ENCODE data around the gene USP47.

USP47 gene

DNA sequence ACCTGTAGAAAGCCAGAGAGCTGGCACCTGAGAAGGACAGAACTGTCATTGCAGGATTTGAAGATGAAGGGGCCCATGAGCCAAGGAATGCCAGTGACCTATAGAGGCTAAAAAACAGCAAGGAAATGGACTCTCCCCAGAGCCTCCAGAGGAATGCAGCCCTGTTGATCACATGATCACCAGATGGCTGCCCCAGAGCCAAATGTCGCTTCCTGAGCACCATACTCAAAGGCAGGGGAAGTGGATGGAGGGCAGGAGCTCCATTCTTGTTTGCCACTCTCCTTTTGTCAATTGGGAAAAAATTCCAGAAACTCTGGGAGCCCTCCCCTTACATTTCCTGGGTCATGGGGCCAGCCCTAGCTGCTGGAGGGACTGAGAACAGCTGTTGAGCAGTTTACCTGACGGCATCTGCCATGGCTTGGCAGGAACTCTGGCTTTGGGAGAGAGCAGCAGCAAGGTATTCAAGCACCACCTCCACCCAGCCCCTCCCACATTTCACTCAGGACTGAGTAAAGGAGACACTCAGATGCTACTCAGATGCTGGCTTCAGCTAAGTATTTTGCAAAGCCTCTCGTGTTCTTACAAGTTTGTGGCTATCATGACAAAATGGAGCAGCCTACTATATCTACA lies 119.7 kb downstream of the USP47 start:
- H3K79me2 ChIP-seq (ENCODE audit: control insufficient read depth, low read length), result no peaks in the 10 kb centered on the region
- H3K36me3 ChIP-seq (ENCODE audit: control insufficient read depth, low read length), result peaks cover 9% of the 10 kb centered on the region
- peaks cover 9% of the 10 kb centered on the region for H3K27me3 ChIP-seq (ENCODE audit: control insufficient read depth, low read length)
- no peaks in the 10 kb centered on the region for H3F3A ChIP-seq (ENCODE audit: control insufficient read depth, insufficient read depth)
- H3K9me2 ChIP-seq (replicated peaks; ENCODE audit: control insufficient read depth, low read length), result no peaks in the 10 kb centered on the region
- H3K27ac ChIP-seq (ENCODE audit: low read depth, low read length), result no peak overlapping the region
- TF ChIP-seq CTCF (IDR thresholded peaks at IDR 0.05; ENCODE audit: low read depth, low read length, poor library complexity, severe bottlenecking) (no peak), EZH2phosphoT487 (IDR thresholded peaks at IDR 0.05; ENCODE audit: borderline replicate concordance, low read length) (no peak)
- no peaks in the 10 kb centered on the region for H4K20me1 ChIP-seq (ENCODE audit: control insufficient read depth, insufficient read depth, low read depth, low read length)
- H3K4me1 ChIP-seq (ENCODE audit: control insufficient read depth, low read length), result no peaks in the 10 kb centered on the region
- H3K4me2 ChIP-seq (ENCODE audit: low read length), result no peak overlapping the region
- H3K9me3 ChIP-seq (ENCODE audit: control insufficient read depth, insufficient read depth, low read length), result no peaks in the 10 kb centered on the region
- H3K4me3 ChIP-seq (ENCODE audit: low read length), result no peak overlapping the region

GRCh38 chr11:11963067-11963466 lies 121.3 kb downstream of the USP47 start:
- H3K9me3 ChIP-seq (ENCODE audit: control insufficient read depth, insufficient read depth, low read length), result no peaks in the 10 kb centered on the region
- H3K36me3 ChIP-seq (ENCODE audit: control insufficient read depth, low read length), result no peaks in the 10 kb centered on the region
- no peaks in the 10 kb centered on the region for H3F3A ChIP-seq (ENCODE audit: control insufficient read depth, insufficient read depth)
- H3K4me1 ChIP-seq (ENCODE audit: control insufficient read depth, low read length), result no peaks in the 10 kb centered on the region
- peaks cover 9% of the 10 kb centered on the region for H3K27me3 ChIP-seq (ENCODE audit: control insufficient read depth, low read length)
- H4K20me1 ChIP-seq (ENCODE audit: control insufficient read depth, insufficient read depth, low read depth, low read length), result no peaks in the 10 kb centered on the region
- no peaks in the 10 kb centered on the region for H3K79me2 ChIP-seq (ENCODE audit: control insufficient read depth, low read length)
- H3K4me3 ChIP-seq (ENCODE audit: low read length), result no peak overlapping the region
- H3K4me2 ChIP-seq (ENCODE audit: low read length), result no peak overlapping the region
- H3K9me2 ChIP-seq (replicated peaks; ENCODE audit: control insufficient read depth, low read length), result no peaks in the 10 kb centered on the region
- TF ChIP-seq EZH2phosphoT487 (IDR thresholded peaks at IDR 0.05; ENCODE audit: borderline replicate concordance, low read length) (no peak), CTCF (IDR thresholded peaks at IDR 0.05; ENCODE audit: low read depth, low read length, poor library complexity, severe bottlenecking) (no peak)
- no peak overlapping the region for H3K27ac ChIP-seq (ENCODE audit: low read depth, low read length)

GRCh38 chr11:11963842-11964773 lies 122.3 kb downstream of the USP47 start:
- TF ChIP-seq EZH2phosphoT487 (IDR thresholded peaks at IDR 0.05; ENCODE audit: borderline replicate concordance, low read length), result no peak
- TF ChIP-seq CTCF (IDR thresholded peaks at IDR 0.05; ENCODE audit: low read depth, low read length, poor library complexity, severe bottlenecking), result no peak
- H3K36me3 ChIP-seq (ENCODE audit: control insufficient read depth, low read length), result no peaks in the 10 kb centered on the region
- peaks cover 9% of the 10 kb centered on the region for H3K27me3 ChIP-seq (ENCODE audit: control insufficient read depth, low read length)
- H3K27ac ChIP-seq (ENCODE audit: low read depth, low read length), result no peak overlapping the region
- no peaks in the 10 kb centered on the region for H3F3A ChIP-seq (ENCODE audit: control insufficient read depth, insufficient read depth)
- no peaks in the 10 kb centered on the region for H3K9me3 ChIP-seq (ENCODE audit: control insufficient read depth, insufficient read depth, low read length)
- H3K9me2 ChIP-seq (replicated peaks; ENCODE audit: control insufficient read depth, low read length), result no peaks in the 10 kb centered on the region
- no peak overlapping the region for H3K4me3 ChIP-seq (ENCODE audit: low read length)
- H4K20me1 ChIP-seq (ENCODE audit: control insufficient read depth, insufficient read depth, low read depth, low read length), result no peaks in the 10 kb centered on the region
- H3K4me1 ChIP-seq (ENCODE audit: control insufficient read depth, low read length), result no peaks in the 10 kb centered on the region
- H3K79me2 ChIP-seq (ENCODE audit: control insufficient read depth, low read length), result no peaks in the 10 kb centered on the region
- no peak overlapping the region for H3K4me2 ChIP-seq (ENCODE audit: low read length)

Measured in DOHH2 (cell line).